ENCODE measurements around the gene RAB11A. TPM values are rescaled to one million over a fixed set of nuclear protein-coding genes. Genes with fewer than 3 reads are reported as not detected.
"Not testable (repeated sequence)": the region's sequence is repeated elsewhere in the genome, so short reads cannot be mapped to it uniquely, and the experiment has no call there.

Gene RAB11A
- polyA plus RNA-seq, 10 donors: 142 to 179 (median 169) TPM

- DNase-seq: no peak
These were observed 29.3 kb upstream of the RAB11A start for GRCh38 chr15:65839985-65840384.

- DNase-seq: no peak
These were observed 28.0 kb upstream of the RAB11A start for GRCh38 chr15:65841121-65841930.

GRCh38 chr15:65845826-65846519 lies 23.3 kb upstream of the RAB11A start:
- no peak for DNase-seq

- DNase-seq: no peak
These were observed 21.3 kb upstream of the RAB11A start for GRCh38 chr15:65847989-65848388.

GRCh38 chr15:65851981-65852380 lies 17.3 kb upstream of the RAB11A start:
- no peak for DNase-seq

GRCh38 chr15:65856821-65857455 lies 12.4 kb upstream of the RAB11A start:
- no peak for DNase-seq

GRCh38 chr15:65857718-65858402 lies 11.4 kb upstream of the RAB11A start:
- no peak for DNase-seq

- DNase-seq: peak in 1 of 3 donors; percentile 41
These were observed 6.6 kb upstream of the RAB11A start for GRCh38 chr15:65862682-65863081.

GRCh38 chr15:65863106-65863505 lies 6.2 kb upstream of the RAB11A start:
- no peak for DNase-seq

GRCh38 chr15:65867244-65867643 lies 2.0 kb upstream of the RAB11A start:
- DNase-seq: no peak

- DNase-seq: not testable (repeated sequence)
These were observed 1.4 kb upstream of the RAB11A start for GRCh38 chr15:65867933-65868332.

- DNase-seq: peak in 1 of 3 donors; percentile 9
These were observed 655 bp upstream of the RAB11A start for GRCh38 chr15:65868546-65869125.

- peak in 2 of 3 donors; percentile 31 to 75 for DNase-seq
These were observed 922 bp downstream of the RAB11A start for GRCh38 chr15:65869954-65870871.

- DNase-seq: peak in 2 of 3 donors; percentile 16 to 46
These were observed 1.7 kb downstream of the RAB11A start for GRCh38 chr15:65870889-65871533.

- DNase-seq: not testable (repeated sequence)
These were observed 2.6 kb downstream of the RAB11A start for GRCh38 chr15:65871886-65872285.

GRCh38 chr15:65872596-65872995 lies 3.3 kb downstream of the RAB11A start:
- DNase-seq: not testable (repeated sequence)

- no peak for DNase-seq
These were observed 4.0 kb downstream of the RAB11A start for GRCh38 chr15:65873256-65873655.

GRCh38 chr15:65875458-65875857 lies 6.2 kb downstream of the RAB11A start:
- no peak for DNase-seq

- DNase-seq: no peak
These were observed 8.5 kb downstream of the RAB11A start for GRCh38 chr15:65877749-65878148.
